Measurements from ENCODE around the gene SLC17A5. TPM values are rescaled to one million over a fixed set of nuclear protein-coding genes. Genes with fewer than 3 reads are reported as not detected.
"Not testable (repeated sequence)": the region's sequence is repeated elsewhere in the genome, so short reads cannot be mapped to it uniquely, and the experiment has no call there.

Gene SLC17A5
- total RNA-seq, 2 experiments from 2014 or later = 5.1 to 5.4 TPM

GRCh38 chr6:73631849-73632248 is 21.9 kb downstream of the SLC17A5 start:
- no peak for DNase-seq
- Mint-ChIP-seq H3K4me3 (no peak overlapping the region), H3K36me3 (ENCODE audit: low read depth) (peaks cover 20% of the 10 kb centered on the region), H3K9me3 (no peaks in the 10 kb centered on the region), H3K27ac (no peak overlapping the region), H3K4me1 (no peaks in the 10 kb centered on the region), H3K27me3 (no peaks in the 10 kb centered on the region)
- ChIA-PET POLR2A (no interaction called here), CTCF (interaction anchor here (1.0 to 4.0 kb wide), 5 partner anchors 16 to 116 kb away, joined by 3 to 15 read pairs (median 4); partner anchors contain the start of gene SLC17A5)

- Mint-ChIP-seq H3K27ac (no peak overlapping the region), H3K36me3 (ENCODE audit: low read depth) (peaks cover 19% of the 10 kb centered on the region), H3K9me3 (no peaks in the 10 kb centered on the region), H3K4me1 (peaks cover 4% of the 10 kb centered on the region), H3K4me3 (no peak overlapping the region), H3K27me3 (no peaks in the 10 kb centered on the region)
- CTCF ChIA-PET = interaction anchor here (1.0 to 4.0 kb wide), 2 partner anchors 20 to 22 kb away, joined by 3 to 15 read pairs; partner anchors contain the start of gene SLC17A5
- DNase-seq = no peak
- POLR2A ChIA-PET = no interaction called here
These were observed 23.4 kb downstream of the SLC17A5 start for GRCh38 chr6:73630401-73630800.

GRCh38 chr6:73624896-73625295 is 28.9 kb downstream of the SLC17A5 start:
- ChIA-PET POLR2A (no interaction called here), CTCF (interaction anchor here (1.1 to 1.3 kb wide), 2 partner anchors 22 to 28 kb away, joined by 3 to 5 read pairs; partner anchors contain the start of gene SLC17A5)
- no peak overlapping the region for H3K27ac Mint-ChIP-seq
- H3K4me1 Mint-ChIP-seq = peaks cover 4% of the 10 kb centered on the region
- H3K9me3 Mint-ChIP-seq = no peaks in the 10 kb centered on the region
- no peak for DNase-seq
- no peak overlapping the region for H3K4me3 Mint-ChIP-seq
- peaks cover 3% of the 10 kb centered on the region for H3K36me3 Mint-ChIP-seq (ENCODE audit: low read depth)
- no peaks in the 10 kb centered on the region for H3K27me3 Mint-ChIP-seq

GRCh38 chr6:73623480-73623879 is 30.3 kb downstream of the SLC17A5 start:
- CTCF ChIA-PET = not testable (repeated sequence)

GRCh38 chr6:73618082-73618481 is 35.7 kb downstream of the SLC17A5 start:
- DNase-seq; H3K4me3 Mint-ChIP-seq; H3K4me1 Mint-ChIP-seq; H3K27me3 Mint-ChIP-seq; H3K27ac Mint-ChIP-seq; H3K36me3 Mint-ChIP-seq (ENCODE audit: low read depth); H3K9me3 Mint-ChIP-seq; POLR2A ChIA-PET: not testable (repeated sequence)
- CTCF ChIA-PET = interaction anchor here (0.6 kb wide), 1 partner anchor 72 kb away, joined by 4 read pairs; no protein-coding TSS in a partner anchor

More at GRCh38 chr6:73623480-73623879, 30.3 kb downstream of the SLC17A5 start:
- POLR2A ChIA-PET; H3K4me3 Mint-ChIP-seq; H3K9me3 Mint-ChIP-seq; H3K27me3 Mint-ChIP-seq; H3K27ac Mint-ChIP-seq; H3K4me1 Mint-ChIP-seq; DNase-seq; H3K36me3 Mint-ChIP-seq (ENCODE audit: low read depth): not testable (repeated sequence)

- Mint-ChIP-seq H3K4me3 (no peak overlapping the region), H3K27ac (peak overlapping the region; percentile 21), H3K36me3 (ENCODE audit: low read depth) (peaks cover 4% of the 10 kb centered on the region), H3K9me3 (no peaks in the 10 kb centered on the region), H3K27me3 (no peaks in the 10 kb centered on the region), H3K4me1 (peaks cover 3% of the 10 kb centered on the region)
- no peak for DNase-seq
- POLR2A ChIA-PET = no interaction called here
- CTCF ChIA-PET = interaction anchor here (1.5 kb wide), 1 partner anchor 22 kb away, joined by 4 read pairs; no protein-coding TSS in a partner anchor
These were observed 39.0 kb downstream of the SLC17A5 start for GRCh38 chr6:73614802-73615201.

GRCh38 chr6:73613806-73614536 is 39.8 kb downstream of the SLC17A5 start:
- H3K27me3 Mint-ChIP-seq = no peaks in the 10 kb centered on the region
- H3K4me1 Mint-ChIP-seq = peaks cover 3% of the 10 kb centered on the region
- ChIA-PET CTCF (interaction anchor here (1.3 kb wide), 1 partner anchor 40 kb away, joined by 3 read pairs; the partner anchor contains the start of gene SLC17A5), POLR2A (no interaction called here)
- DNase-seq = no peak
- H3K9me3 Mint-ChIP-seq = no peaks in the 10 kb centered on the region
- H3K4me3 Mint-ChIP-seq = no peak overlapping the region
- H3K36me3 Mint-ChIP-seq (ENCODE audit: low read depth) = peaks cover 8% of the 10 kb centered on the region
- no peak overlapping the region for H3K27ac Mint-ChIP-seq

GRCh38 chr6:73612611-73613010 is 41.2 kb downstream of the SLC17A5 start:
- DNase-seq = no peak
- no peaks in the 10 kb centered on the region for H3K9me3 Mint-ChIP-seq
- H3K36me3 Mint-ChIP-seq (ENCODE audit: low read depth) = peaks cover 10% of the 10 kb centered on the region
- H3K27ac Mint-ChIP-seq = no peak overlapping the region
- no peak overlapping the region for H3K4me3 Mint-ChIP-seq
- CTCF ChIA-PET = interaction anchor here (0.6 to 1.3 kb wide), 4 partner anchors 41 to 120 kb away, joined by 3 to 7 read pairs (median 3); partner anchors contain the start of gene SLC17A5
- H3K27me3 Mint-ChIP-seq = no peaks in the 10 kb centered on the region
- POLR2A ChIA-PET = no interaction called here
- peaks cover 3% of the 10 kb centered on the region for H3K4me1 Mint-ChIP-seq

GRCh38 chr6:73610444-73611275 is 43.1 kb downstream of the SLC17A5 start:
- peaks cover 10% of the 10 kb centered on the region for H3K36me3 Mint-ChIP-seq (ENCODE audit: low read depth)
- ChIA-PET CTCF (interaction anchor here (0.6 to 1.5 kb wide), 14 partner anchors 9 to 963 kb away, joined by 3 to 5 read pairs (median 3); no protein-coding TSS in a partner anchor), POLR2A (interaction anchor here (0.6 kb wide), 1 partner anchor 97 kb away, joined by 5 read pairs; no protein-coding TSS in a partner anchor)
- peaks cover 3% of the 10 kb centered on the region for H3K4me1 Mint-ChIP-seq
- H3K4me3 Mint-ChIP-seq = no peak overlapping the region
- H3K27ac Mint-ChIP-seq = no peak overlapping the region
- H3K9me3 Mint-ChIP-seq = no peaks in the 10 kb centered on the region
- no peak for DNase-seq
- no peaks in the 10 kb centered on the region for H3K27me3 Mint-ChIP-seq

- DNase-seq = no peak
- H3K27me3 Mint-ChIP-seq = no peaks in the 10 kb centered on the region
- ChIA-PET CTCF (interaction anchor here (0.8 kb wide), 1 partner anchor 93 kb away, joined by 3 read pairs; no protein-coding TSS in a partner anchor), POLR2A (no interaction called here)
- no peak overlapping the region for H3K4me3 Mint-ChIP-seq
- peaks cover 3% of the 10 kb centered on the region for H3K4me1 Mint-ChIP-seq
- no peak overlapping the region for H3K27ac Mint-ChIP-seq
- peaks cover 6% of the 10 kb centered on the region for H3K36me3 Mint-ChIP-seq (ENCODE audit: low read depth)
- no peaks in the 10 kb centered on the region for H3K9me3 Mint-ChIP-seq
These were observed 45.0 kb downstream of the SLC17A5 start for GRCh38 chr6:73608761-73609160.

GRCh38 chr6:73606428-73606827 is 47.4 kb downstream of the SLC17A5 start:
- Mint-ChIP-seq H3K4me3 (no peak overlapping the region), H3K4me1 (peaks cover 3% of the 10 kb centered on the region), H3K9me3 (no peaks in the 10 kb centered on the region), H3K27me3 (no peaks in the 10 kb centered on the region), H3K27ac (no peak overlapping the region), H3K36me3 (ENCODE audit: low read depth) (peaks cover 6% of the 10 kb centered on the region)
- CTCF ChIA-PET = no interaction called here
- POLR2A ChIA-PET = no interaction called here
- no peak for DNase-seq

- no peaks in the 10 kb centered on the region for H3K4me1 Mint-ChIP-seq
- no peaks in the 10 kb centered on the region for H3K9me3 Mint-ChIP-seq
- CTCF ChIA-PET = interaction anchor here (0.9 to 1.0 kb wide), 2 partner anchors 22 to 89 kb away, joined by 3 to 4 read pairs; no protein-coding TSS in a partner anchor
- H3K4me3 Mint-ChIP-seq = no peak overlapping the region
- no peak for DNase-seq
- POLR2A ChIA-PET = interaction anchor here (1.9 kb wide), 1 partner anchor 84 kb away, joined by 6 read pairs; no protein-coding TSS in a partner anchor
- peak overlapping the region; percentile 31 for H3K27ac Mint-ChIP-seq
- H3K27me3 Mint-ChIP-seq = no peaks in the 10 kb centered on the region
- H3K36me3 Mint-ChIP-seq (ENCODE audit: low read depth) = peaks cover 2% of the 10 kb centered on the region
These were observed 49.3 kb downstream of the SLC17A5 start for GRCh38 chr6:73604461-73604860.

Data from activated CD4-positive, alpha-beta T cell treated with anti-CD3 and anti-CD28 coated beads, Interleukin-2, amount 10 ng/mL, durations not matched to agents 7 days and 5 days (primary cell).